IMR-90 (cell line): ENCODE results near the gene RFTN1.

Experiments
- CTCF ChIP-seq: conservative IDR thresholded peaks from 2 replicates; pipeline ENCODE4 v1.5.1; 2012; ENCODE audit warnings: mild to moderate bottlenecking, low read depth, low read length, improper control_type of control experiment
- POLR2A ChIP-seq: IDR thresholded peaks from 2 replicates; pipeline ENCODE4 v1.6.1; 2012; ENCODE audit warnings: mild to moderate bottlenecking, low read depth, low read length

DNA sequence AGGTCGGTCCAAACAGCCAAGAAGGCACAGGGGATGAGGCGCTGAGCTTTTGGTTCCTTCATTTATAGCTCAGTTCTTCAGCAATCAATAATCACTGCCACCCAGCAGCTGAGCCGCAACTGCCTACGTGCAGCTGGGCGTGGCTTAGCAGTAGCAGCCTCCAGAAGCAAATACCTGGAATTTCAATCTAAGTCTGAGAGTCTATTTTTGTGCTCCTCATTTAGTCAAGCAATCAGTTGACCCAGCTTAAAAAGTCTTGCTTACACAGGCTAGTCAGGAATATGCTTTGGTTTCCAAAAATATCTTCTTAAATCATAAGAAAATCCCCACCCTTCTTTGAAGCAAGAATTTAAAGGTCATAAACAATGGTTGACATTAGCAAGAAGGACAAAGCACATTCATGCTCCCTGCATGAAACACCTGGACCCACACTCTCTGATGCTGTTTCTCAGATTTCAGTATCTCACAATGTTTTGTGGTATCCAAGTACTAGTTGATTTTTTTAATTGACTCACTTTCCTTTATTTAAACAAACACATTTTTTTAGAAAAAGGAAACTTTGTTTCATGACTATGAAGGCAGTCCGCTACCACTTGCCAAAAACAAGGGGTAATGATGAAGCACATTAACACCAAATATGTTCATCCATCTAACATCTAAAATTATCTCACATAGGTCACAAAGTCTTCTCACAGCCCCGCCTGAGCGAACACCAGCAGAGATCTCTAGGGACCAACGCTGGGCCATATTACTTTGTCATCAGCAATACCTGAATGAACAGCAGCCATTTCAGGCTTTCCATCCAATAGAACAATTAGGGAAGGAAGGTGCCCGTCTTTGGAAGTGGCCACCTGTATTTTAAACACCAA is 142.4 kb downstream of the RFTN1 start:
- TF ChIP-seq POLR2A (no peak), CTCF (no peak)
